ENCODE data around the gene THAP3.

THAP3 gene

GRCh38 chr1:6624710-6625583, at the start of gene THAP3:
TSS of gene THAP3 (plus strand) at chr1:6624868. CDS start at chr1:6625219, 351 bp downstream.
- peak; percentile 76 to 88 (median 82) for DNase-seq (ENCODE audit: low read depth in 2 of 3, low spot score in 1 of 3)

GRCh38 chr1:6577831-6578525, 46.7 kb upstream of the THAP3 start:
- DNase-seq (ENCODE audit: low read depth in 2 of 3, low spot score in 1 of 3), result no peak

DNA sequence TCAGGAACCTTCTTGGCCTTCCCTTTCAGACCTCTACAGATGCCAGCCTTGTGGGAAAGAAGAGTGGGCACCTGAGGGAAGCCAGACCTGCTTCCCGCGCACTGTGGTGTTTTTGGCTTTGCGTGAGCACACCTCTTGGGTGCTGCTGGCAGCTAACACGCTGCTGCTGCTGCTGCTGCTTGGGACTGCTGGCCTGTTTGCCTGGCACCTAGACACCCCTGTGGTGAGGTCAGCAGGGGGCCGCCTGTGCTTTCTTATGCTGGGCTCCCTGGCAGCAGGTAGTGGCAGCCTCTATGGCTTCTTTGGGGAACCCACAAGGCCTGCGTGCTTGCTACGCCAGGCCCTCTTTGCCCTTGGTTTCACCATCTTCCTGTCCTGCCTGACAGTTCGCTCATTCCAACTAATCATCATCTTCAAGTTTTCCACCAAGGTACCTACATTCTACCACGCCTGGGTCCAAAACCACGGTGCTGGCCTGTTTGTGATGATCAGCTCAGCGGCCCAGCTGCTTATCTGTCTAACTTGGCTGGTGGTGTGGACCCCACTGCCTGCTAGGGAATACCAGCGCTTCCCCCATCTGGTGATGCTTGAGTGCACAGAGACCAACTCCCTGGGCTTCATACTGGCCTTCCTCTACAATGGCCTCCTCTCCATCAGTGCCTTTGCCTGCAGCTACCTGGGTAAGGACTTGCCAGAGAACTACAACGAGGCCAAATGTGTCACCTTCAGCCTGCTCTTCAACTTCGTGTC, 45.9 kb upstream of the THAP3 start:
- DNase-seq (ENCODE audit: low read depth in 2 of 3, low spot score in 1 of 3), result no peak

GRCh38 chr1:6579374-6580118, 45.1 kb upstream of the THAP3 start, which contains the start of gene ZBTB48:
TSS of gene ZBTB48 (plus strand) at chr1:6579994. CDS start at chr1:6580610, 616 bp downstream.
- peak; percentile 95 to 97 (median 97) for DNase-seq (ENCODE audit: low read depth in 2 of 3, low spot score in 1 of 3)

- no peak for DNase-seq (ENCODE audit: low read depth in 2 of 3, low spot score in 1 of 3)
Measured at GRCh38 chr1:6580119-6580592, 44.5 kb upstream of the THAP3 start.

- DNase-seq (ENCODE audit: low read depth in 2 of 3, low spot score in 1 of 3), result no peak
Measured at GRCh38 chr1:6580593-6581409, 43.9 kb upstream of the THAP3 start.

- DNase-seq (ENCODE audit: low read depth in 2 of 3, low spot score in 1 of 3), result no peak
Measured at GRCh38 chr1:6581561-6582305, 42.9 kb upstream of the THAP3 start.

DNA sequence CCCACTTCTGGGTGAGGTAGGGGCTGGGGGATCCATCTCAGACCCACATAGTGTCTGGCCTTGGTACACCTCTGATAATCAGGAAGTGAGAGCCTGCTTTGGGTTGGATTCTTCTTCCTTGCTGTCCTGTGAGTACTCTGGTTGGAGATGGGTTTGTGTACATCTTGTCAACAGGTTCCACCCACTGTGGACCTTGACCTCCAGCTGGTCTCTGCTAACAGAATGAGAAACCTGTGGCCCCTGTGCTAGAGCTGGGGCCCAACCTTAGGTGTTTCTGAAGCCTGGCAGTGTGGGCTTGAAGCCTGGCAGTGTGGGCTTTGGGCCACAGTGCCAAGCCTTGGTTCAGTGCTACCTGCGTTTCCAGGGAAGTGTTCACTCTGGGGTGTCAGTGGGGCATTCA, 42.3 kb upstream of the THAP3 start:
- no peak for DNase-seq (ENCODE audit: low read depth in 2 of 3, low spot score in 1 of 3)

DNA sequence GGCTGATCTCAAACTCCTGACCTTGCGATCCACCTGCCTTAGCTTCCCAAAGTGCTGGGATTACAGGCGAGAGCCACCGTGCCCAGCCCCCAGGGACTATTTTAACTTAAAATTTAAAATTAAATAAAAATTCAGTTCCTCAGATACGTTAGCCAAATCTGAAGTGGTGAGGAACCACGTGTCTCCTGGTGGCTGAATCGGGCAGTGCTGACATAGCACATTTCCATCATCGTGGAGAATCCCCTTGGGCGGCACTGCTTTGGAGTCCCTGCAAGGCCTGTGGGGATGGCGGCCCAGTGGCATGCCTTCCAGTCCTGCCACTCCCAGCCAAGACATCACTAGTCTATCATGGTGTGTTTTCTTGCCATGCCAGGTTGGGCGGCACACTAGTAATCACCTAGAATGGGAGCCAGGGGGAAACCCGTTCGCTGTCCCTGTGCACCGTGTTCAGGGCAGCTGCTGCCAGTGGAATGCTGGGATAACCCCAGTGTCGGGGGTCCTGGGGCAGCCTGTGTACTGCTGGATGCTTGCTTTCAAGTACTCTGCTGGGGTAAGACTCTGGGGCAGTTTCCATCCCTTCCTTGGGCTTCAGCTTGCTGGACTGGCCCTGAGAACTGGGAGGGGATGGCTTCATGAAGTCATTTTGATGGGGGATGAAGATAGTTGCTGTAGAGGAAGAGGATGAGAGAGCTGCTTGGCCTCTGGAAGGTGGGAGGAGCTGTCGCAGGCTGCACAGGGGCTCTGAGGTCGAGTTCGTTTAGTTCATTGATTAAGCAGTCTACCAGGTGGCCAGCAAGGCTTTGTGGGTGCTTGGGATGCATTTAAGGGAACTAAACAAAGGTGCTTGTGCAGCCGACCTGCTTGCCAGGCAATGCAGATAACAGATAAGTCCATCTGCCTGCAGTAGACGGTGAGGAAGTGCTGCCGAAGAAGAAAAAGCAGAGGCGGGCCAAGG, 40.3 kb upstream of the THAP3 start:
- DNase-seq (ENCODE audit: low read depth in 2 of 3, low spot score in 1 of 3), result no peak

DNA sequence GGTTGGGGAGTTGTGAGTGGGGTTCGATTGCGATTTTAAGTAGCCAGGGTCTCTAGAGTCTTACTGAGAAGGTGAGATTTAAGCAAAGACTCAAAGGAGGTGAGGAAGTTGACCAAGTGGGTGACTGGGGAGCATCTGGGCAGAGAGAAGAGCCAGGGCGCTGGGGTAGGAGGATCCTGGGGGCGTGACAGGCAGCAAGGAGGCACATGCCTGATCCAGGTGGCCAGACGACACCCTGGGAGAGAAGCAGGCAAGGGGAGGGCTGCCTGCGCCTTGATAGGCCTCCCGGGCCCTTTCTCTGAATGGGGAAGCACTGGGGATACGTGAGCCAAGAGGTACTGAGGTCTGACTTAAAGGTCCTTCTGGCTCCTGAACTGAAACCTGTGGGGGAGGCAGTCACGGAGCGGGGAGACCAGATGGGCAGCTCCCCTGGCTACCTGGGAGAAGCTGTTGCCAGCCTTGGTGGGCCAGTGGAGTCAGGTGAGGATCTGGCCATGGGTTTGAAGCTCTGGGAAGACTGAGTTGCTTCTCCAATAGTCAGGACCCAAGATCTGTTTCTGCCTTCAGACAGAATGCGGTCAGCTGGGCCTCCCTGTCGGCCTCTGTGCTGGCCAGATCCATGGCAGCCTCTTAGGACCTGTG, 39.5 kb upstream of the THAP3 start:
- no peak for DNase-seq (ENCODE audit: low read depth in 2 of 3, low spot score in 1 of 3)

DNA sequence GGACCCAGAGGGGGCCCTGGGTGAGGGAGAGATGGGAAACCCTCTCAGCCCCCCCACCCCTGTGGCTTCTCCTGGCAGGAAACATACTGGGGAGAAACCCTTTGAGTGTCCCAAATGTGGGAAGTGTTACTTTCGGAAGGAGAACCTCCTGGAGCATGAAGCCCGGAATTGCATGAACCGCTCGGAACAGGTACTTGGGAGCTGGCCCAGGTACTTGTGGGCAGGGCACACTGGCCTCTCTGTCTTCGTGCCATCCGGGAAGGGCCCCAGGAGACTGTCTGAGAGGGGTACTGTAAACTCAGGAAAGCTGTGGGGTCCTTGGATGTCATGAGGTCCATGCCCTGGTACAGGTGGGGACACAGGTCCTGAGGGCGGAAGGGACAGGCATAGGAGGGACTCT, 38.8 kb upstream of the THAP3 start:
- no peak for DNase-seq (ENCODE audit: low read depth in 2 of 3, low spot score in 1 of 3)

DNA sequence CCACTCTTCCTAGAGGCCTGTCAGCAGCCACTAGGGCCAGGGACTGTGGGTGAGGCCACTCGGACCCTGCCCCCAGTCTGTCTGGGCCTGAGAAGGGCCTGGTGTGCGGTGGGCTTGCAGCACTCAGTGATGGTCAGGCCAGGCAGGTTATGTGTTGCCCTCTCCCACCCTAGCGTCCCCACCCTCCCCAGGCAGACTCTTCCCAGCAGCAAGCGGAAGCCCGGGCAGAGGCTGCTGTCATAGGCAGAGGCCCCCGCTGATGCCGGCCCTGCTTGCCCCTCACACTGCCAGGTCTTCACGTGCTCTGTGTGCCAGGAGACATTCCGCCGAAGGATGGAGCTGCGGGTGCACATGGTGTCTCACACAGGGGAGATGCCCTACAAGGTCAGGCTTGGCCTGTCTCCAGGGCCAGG, 38.3 kb upstream of the THAP3 start:
- no peak for DNase-seq (ENCODE audit: low read depth in 2 of 3, low spot score in 1 of 3)

DNA sequence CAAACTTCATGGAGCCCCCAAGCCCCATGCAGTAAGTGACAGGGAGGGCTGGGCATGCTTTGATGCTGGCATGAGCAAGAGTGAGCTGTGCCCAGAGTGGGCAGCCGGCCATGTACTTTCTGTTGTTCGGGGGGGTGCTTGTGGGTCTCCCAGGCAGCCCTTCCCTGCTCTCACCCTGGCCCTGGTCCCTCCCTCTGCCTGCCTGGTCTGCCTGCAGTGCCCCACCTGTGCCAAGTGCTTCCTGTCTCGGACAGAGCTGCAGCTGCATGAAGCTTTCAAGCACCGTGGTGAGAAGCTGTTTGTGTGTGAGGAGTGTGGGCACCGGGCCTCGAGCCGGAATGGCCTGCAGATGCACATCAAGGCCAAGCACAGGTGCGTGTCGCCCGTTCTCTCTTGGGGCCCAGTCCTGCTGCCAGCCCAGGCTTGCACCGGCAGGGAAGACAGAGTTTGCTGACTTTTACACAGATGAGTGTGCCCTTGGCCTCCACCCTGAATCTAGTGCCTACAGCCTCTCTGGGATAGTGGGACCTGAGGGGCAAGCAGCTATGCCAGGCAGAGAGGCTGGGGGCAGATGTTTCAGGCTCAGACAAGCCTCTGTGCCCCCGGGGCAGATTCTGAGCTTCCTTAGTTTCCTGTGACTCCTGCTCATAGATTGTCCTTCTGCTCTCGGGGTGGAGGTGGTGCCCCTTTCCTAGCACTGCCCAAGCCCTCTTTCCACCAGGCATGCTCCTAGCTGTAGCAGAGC, 37.2 kb upstream of the THAP3 start:
- DNase-seq (ENCODE audit: low read depth in 2 of 3, low spot score in 1 of 3), result no peak

GRCh38 chr1:6588128-6588892, 36.4 kb upstream of the THAP3 start:
- no peak for DNase-seq (ENCODE audit: low read depth in 2 of 3, low spot score in 1 of 3)

DNA sequence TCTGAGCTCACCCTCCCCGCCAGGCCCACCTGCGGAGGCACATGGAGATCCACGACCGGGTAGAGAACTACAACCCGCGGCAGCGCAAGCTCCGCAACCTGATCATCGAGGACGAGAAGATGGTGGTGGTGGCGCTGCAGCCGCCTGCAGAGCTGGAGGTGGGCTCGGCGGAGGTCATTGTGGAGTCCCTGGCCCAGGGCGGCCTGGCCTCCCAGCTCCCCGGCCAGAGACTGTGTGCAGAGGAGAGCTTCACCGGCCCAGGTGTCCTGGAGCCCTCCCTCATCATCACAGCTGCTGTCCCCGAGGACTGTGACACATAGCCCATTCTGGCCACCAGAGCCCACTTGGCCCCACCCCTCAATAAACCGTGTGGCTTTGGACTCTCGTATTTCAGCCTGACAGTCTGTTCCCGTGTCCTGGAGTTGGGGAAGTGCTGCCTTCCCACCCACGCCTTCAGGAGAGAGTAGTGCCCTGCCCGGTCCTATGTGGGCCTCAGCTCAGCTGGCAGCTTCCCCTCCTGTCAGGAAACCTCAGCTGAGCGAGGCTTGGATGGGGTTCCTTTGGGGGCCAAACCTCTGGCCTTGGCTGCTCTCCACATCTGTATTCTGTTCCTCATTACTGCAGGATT, 35.7 kb upstream of the THAP3 start:
- DNase-seq (ENCODE audit: low read depth in 2 of 3, low spot score in 1 of 3), result no peak

DNA sequence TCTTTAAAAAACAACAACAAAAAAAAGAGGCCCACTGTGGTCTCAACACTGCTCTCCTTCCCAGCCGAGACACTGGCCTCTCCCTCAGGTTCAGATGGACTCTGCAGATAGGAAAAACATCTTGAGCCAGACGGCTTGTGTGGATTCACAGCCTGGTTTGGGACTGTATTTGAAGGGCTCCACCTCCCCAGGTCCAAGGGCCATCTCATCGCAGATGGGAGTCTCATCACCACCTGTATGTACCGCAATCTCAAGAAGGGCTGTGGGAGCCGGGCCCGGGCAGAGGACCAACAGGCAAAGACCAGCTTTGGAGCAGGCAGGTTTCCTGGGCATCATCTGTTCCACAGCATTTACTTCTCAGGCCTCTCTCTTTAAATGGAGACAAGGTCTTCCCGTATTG, 34.6 kb upstream of the THAP3 start:
- DNase-seq (ENCODE audit: low read depth in 2 of 3, low spot score in 1 of 3), result no peak
